8988T (cell line): ENCODE data around the gene CMTM8.
A peak's percentile ranks its signal among the peaks of the same experiment; 100 is the strongest.

ENCODE experiments used
- DNase-seq: peaks from one replicate; pipeline ENCODE4 v3.0.0; 2011

CMTM8 gene

GRCh38 chr3:32236377-32236776 is 2.1 kb upstream of the CMTM8 start:
- DNase-seq: no peak

GRCh38 chr3:32237670-32238452 is 619 bp upstream of the CMTM8 start:
- peak; percentile 46 for DNase-seq

- DNase-seq: peak; percentile 56
Observed at GRCh38 chr3:32239307-32240158, 1.1 kb downstream of the CMTM8 start.

- DNase-seq: peak; percentile 80
Observed at GRCh38 chr3:32240159-32240545, 1.7 kb downstream of the CMTM8 start.

- no peak for DNase-seq
Observed at GRCh38 chr3:32241100-32241499, 2.6 kb downstream of the CMTM8 start.

GRCh38 chr3:32243519-32243918 is 5.0 kb downstream of the CMTM8 start:
- no peak for DNase-seq

- DNase-seq: no peak
Observed at GRCh38 chr3:32245200-32245599, 6.7 kb downstream of the CMTM8 start.

- no peak for DNase-seq
Observed at GRCh38 chr3:32246079-32246675, 7.7 kb downstream of the CMTM8 start.

GRCh38 chr3:32249184-32249782 is 10.8 kb downstream of the CMTM8 start:
- DNase-seq: no peak

GRCh38 chr3:32254268-32254667 is 15.8 kb downstream of the CMTM8 start:
- no peak for DNase-seq

GRCh38 chr3:32255345-32255744 is 16.9 kb downstream of the CMTM8 start:
- no peak for DNase-seq

- DNase-seq: no peak
Observed at GRCh38 chr3:32256206-32256605, 17.7 kb downstream of the CMTM8 start.

GRCh38 chr3:32257042-32257441 is 18.6 kb downstream of the CMTM8 start:
- no peak for DNase-seq

GRCh38 chr3:32257641-32258438 is 19.4 kb downstream of the CMTM8 start:
- no peak for DNase-seq

- no peak for DNase-seq
Observed at GRCh38 chr3:32258869-32259268, 20.4 kb downstream of the CMTM8 start.

- no peak for DNase-seq
Observed at GRCh38 chr3:32261545-32261944, 23.1 kb downstream of the CMTM8 start.

GRCh38 chr3:32262201-32262600 is 23.7 kb downstream of the CMTM8 start:
- no peak for DNase-seq

- no peak for DNase-seq
Observed at GRCh38 chr3:32274306-32274705, 35.8 kb downstream of the CMTM8 start.

GRCh38 chr3:32275506-32275905 is 37.0 kb downstream of the CMTM8 start:
- DNase-seq: no peak

GRCh38 chr3:32276279-32276841 is 37.9 kb downstream of the CMTM8 start:
- DNase-seq: no peak

GRCh38 chr3:32278714-32279113 is 40.2 kb downstream of the CMTM8 start:
- no peak for DNase-seq

- no peak for DNase-seq
Observed at GRCh38 chr3:32280262-32280910, 41.9 kb downstream of the CMTM8 start.
